NOMO-1 (cell line): ENCODE results near the gene SESN3.
A peak's percentile ranks its signal among the peaks of the same experiment; 100 is the strongest.
"Not testable (repeated sequence)": the region's sequence is repeated elsewhere in the genome, so short reads cannot be mapped to it uniquely, and the experiment has no call there.

Experiments used
- DNase-seq, 2 experiments: peaks; one replicate each; lab custom pipeline; 2025; ENCODE audit not compliant: unreplicated experiment in 2 of 2; lab: John Stamatoyannopoulos, UW

The SESN3 gene

GRCh38 chr11:95154514-95154913 is 76.5 kb downstream of the SESN3 start:
- DNase-seq = peak; percentile 43 to 68

GRCh38 chr11:95153857-95154246 is 77.2 kb downstream of the SESN3 start:
- DNase-seq = no peak

DNA sequence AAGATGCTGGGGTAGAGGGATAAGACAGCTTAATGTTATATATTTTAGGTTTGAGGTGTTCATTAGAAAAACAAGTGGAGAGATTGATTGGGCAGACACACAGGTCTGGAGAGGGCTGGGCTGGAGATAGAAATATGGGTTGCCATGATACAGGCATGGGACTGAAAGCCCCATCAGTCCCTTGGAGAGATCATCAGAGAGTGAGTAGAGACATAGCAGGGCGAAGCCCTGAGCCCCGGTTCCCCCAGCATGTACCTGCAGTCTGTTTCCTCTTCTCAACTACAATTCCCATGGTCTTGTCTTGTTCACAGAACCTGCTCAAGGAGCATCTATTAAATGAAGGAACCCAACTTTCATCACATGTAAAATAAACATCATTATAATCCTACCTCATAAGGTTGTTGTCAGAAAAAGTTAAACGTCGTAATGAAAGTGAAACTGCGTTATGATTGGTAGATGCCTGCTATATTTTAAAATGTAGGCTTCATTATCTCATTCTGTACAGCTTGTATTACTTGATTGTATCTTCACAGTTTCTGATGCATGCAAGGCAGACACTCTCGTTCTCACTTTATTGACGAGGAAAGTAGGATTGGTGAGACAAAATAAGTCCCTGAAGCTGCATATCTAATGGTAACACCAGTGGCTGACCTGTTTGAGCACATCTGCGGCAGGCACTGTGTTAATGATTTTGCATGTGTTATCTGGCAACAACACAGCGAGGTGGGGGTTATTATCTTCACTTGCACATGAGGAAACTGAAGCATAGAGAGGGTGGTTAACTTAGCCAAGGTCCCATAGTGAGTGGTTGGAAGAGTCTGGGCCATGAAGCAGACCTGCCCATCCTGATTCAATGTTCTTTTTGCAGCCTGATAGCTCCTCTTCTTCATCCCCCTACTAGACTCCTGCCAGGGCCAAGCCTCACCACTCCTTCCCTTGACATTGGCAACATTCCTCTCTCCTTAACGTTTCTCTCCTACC is 77.8 kb downstream of the SESN3 start:
- DNase-seq = peak in 1 of 2 experiments; percentile 15

DNA sequence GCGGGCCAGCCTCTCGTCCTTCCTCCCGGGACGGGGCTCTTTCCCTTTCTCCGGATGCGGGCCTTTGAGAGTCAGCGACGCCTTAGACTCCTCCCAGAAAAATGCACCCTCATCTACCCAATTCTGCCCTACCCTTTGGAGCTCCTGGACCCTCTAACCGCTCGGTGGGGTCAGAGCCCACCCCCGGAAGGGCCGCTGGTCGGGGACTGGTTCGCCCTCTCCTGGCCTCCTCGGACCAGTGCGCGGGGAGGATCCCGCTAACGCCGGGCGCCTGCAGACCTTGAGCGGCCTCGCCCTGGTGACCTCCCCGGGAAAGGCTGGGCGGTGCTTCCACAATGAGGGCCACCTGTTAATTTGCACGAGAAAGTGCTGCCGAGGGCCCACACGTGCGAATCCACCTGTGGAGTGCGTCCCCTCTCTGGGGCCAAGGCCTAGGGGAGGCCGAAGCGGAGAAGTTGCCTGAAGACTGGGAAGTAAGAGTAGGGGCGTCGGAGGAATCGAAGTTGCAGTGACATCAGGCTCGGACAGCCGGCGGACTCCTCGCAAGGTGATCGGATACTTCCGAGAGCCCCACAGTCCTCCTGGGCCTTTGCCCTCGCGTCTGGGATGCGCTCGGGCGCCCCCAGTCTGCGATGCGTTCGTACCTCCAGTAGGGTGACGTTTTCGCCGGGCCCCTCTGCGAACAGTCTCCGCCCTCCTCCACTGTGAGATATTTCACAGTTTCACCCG is 79.9 kb downstream of the SESN3 start:
- DNase-seq = peak; percentile 93 to 94

DNA sequence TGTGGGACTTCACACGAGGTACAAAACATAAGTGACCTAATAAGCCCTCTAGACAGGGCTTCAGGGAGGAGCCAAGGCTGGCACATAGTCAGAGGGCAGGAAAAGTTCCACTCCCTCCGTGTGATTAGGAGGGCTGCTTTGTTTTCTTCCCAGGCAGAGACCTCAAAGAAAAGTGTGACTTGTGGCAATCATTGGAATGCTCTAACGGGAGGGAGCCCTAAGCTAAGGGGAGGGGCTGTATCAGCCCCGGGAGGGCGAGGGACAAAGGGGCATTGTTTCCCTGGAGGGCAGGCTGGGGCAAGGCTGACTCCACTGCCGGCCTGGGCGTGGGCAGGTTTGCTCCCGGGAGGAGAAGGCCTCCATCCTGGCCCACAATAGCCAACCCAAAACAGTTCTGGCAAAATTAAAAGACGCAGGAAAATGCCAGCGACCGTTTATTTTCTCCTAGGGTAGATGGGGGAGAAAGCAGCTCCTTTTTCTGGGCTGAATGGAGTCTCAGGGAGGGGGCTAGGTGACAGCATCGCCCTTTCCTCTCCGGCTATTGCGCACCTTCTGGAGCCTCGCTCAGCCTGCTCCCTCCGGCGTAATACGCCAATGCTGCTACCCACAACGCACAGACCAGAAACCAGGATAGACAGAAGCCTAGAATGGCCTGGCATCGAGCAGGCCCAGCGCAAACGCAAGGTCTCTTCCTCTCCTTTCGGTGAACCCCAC is 81.2 kb downstream of the SESN3 start:
- no peak for DNase-seq

DNA sequence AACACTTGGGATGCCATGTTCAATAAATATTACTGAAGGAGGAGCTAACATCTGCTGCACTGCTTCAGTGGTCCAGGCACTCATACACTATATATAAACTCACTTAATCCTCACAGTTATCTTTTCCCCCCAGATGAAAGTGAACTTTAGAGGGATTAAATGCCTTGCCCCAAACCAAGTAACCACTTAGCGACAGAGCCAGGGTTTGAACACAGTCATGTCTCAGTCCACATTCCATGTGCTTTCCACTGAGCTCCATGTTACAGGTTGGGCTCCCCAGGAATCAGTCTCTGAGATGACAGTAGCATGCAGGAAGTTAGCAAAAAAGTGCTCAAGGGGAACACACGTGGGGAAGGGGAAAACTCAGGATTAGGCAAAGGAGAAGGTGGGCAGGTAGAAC is 82.1 kb downstream of the SESN3 start:
- no peak for DNase-seq

- no peak for DNase-seq
Measured at GRCh38 chr11:95148406-95148805, 82.6 kb downstream of the SESN3 start.

DNA sequence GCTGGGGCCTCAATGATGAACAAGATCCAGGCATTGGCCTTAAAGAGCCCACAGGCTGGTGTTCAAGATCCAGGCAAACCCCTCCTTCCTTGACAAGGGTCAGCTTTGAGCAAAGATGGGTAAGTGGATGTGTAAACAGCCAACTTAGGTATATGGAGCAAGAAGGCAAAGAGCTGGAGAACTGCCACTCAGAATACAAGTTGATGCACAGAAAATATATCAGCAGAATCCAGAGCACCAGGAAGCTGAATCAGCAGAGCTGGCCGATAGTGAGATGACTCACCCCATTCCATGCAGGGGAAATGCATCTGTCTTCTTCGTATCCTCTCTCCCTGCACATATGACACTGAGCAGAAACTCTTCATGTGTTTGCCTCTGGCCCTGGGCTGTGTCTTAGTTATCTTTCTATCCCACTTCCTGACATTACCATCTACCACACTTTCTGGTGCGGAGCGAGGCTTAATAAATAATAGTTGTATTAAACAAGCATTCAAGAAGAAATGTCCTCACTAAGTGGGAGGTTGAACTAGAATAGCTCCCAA is 83.6 kb downstream of the SESN3 start:
- peak in 1 of 2 experiments; percentile 15 for DNase-seq

GRCh38 chr11:95145430-95146060 is 85.5 kb downstream of the SESN3 start:
- no peak for DNase-seq

- no peak for DNase-seq
Measured at GRCh38 chr11:95144313-95145235, 86.4 kb downstream of the SESN3 start.

DNA sequence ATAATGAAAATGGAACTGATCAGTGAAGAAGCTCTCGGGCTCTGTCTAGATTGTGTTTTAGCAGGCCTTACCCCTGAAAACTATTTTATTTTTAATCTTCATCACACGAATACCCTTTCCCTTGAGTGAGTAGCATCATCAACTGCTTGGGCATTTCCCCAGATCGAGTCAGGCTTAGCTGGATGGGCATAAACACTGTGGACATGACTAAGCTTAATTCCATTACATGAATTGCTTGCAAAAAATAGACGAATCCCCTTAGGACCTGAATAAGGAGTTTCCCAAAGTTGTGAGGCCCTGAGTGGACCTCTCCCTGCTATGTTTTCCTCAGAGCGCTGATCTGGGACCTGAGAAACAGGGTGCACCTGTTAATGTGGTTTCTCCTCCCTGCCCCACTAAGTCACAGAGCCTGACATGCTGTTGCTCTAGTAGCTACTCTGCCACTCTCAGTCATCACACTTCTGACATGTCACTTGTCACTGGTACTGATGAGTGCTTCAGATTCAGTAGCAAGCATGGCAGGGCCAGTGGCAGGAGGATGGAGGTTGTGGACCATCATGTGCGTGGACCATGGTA is 87.8 kb downstream of the SESN3 start:
- DNase-seq = no peak

DNA sequence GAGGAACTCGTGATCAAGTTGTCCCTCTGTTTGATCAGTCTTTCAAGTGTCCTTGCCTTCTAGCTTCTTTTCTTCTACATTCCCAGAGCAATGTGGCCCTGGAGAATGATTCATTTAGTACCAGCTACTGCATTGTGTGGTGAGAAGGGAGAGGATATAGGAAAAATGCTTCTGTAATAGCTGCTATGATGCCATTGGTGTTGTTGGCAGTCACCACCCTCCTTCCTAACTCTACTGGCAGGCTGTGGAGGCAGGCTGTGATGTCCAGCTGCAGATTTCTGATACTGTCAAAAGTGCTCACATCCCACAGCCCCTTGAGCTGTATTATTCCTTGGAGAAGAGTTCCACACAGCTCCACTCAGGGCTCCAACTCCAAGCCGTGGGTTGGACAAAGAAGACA is 88.6 kb downstream of the SESN3 start:
- DNase-seq = no peak

- no peak for DNase-seq
Measured at GRCh38 chr11:95140397-95141033, 90.5 kb downstream of the SESN3 start.

- peak in 1 of 2 experiments; percentile 49 for DNase-seq
Measured at GRCh38 chr11:95138448-95138847, 92.6 kb downstream of the SESN3 start.

GRCh38 chr11:95137299-95137698 is 93.7 kb downstream of the SESN3 start:
- DNase-seq = no peak

- not testable (repeated sequence) for DNase-seq
Measured at GRCh38 chr11:95136747-95137146, 94.3 kb downstream of the SESN3 start.

GRCh38 chr11:95135880-95136279 is 95.1 kb downstream of the SESN3 start:
- DNase-seq = no peak

GRCh38 chr11:95135155-95135554 is 95.8 kb downstream of the SESN3 start:
- no peak for DNase-seq

DNA sequence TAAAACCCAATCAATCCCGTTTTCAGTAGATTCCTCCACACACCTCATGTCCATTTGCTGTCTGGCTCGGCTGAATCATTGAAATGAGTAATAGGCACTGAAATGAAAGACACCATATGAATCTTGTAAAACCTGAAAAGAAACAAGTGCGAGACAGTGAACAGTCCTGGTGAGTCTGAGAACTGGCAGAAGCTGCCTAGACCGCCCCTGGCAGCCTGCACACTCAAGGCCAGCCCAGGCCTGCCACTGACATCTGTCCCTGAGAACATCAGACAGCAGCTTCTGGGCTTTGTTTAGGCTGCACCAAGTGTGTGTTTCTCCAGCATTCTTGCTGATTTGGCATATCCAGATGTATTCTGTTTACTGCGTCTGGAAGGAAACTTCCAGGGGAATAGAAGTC is 96.5 kb downstream of the SESN3 start:
- DNase-seq = no peak
